ENCODE results near the gene RP2.

The RP2 gene

DNA sequence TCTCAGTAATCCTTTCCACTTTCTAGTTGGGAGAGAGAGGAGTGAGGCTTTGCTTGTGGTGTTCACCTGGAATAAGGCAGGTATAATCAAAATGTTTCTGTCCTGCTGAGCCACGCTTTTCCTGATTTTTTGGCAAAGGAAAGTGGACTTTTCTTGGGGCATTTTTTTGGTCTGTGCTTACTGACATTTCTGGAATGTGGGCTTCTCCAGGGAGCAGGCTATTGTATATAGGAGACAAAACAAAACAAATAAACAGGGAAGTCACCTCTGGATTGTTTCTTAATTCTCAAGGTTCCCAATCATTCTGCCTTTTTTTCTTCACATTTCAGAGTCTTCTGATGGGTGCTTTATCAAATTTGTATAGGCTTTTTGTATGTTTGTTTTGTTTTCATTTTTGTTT is 25.7 kb upstream of the RP2 start:
- no peak overlapping the region for H3K4me3 ChIP-seq (ENCODE audit: low read depth, low read length)
- no peak overlapping the region for H3K4me2 ChIP-seq (ENCODE audit: low read length)
- H3K27ac ChIP-seq: no peak overlapping the region
- no peaks in the 10 kb centered on the region for H3K36me3 ChIP-seq (ENCODE audit: control insufficient read depth, insufficient read depth, low read length)
- H3K79me2 ChIP-seq: no peaks in the 10 kb centered on the region
- no peaks in the 10 kb centered on the region for H3K9me3 ChIP-seq (ENCODE audit: control insufficient read depth, low read length)
- no peaks in the 10 kb centered on the region for H3K4me1 ChIP-seq
- TF ChIP-seq, protein P1, sequence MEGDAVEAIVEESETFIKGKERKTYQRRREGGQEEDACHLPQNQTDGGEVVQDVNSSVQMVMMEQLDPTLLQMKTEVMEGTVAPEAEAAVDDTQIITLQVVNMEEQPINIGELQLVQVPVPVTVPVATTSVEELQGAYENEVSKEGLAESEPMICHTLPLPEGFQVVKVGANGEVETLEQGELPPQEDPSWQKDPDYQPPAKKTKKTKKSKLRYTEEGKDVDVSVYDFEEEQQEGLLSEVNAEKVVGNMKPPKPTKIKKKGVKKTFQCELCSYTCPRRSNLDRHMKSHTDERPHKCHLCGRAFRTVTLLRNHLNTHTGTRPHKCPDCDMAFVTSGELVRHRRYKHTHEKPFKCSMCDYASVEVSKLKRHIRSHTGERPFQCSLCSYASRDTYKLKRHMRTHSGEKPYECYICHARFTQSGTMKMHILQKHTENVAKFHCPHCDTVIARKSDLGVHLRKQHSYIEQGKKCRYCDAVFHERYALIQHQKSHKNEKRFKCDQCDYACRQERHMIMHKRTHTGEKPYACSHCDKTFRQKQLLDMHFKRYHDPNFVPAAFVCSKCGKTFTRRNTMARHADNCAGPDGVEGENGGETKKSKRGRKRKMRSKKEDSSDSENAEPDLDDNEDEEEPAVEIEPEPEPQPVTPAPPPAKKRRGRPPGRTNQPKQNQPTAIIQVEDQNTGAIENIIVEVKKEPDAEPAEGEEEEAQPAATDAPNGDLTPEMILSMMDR (IDR thresholded peaks at IDR 0.05): no peak
- no peak overlapping the region for H3K9ac ChIP-seq
- peak overlapping the region; percentile 42 for H2AFZ ChIP-seq
- no peaks in the 10 kb centered on the region for H3K27me3 ChIP-seq (ENCODE audit: control insufficient read depth, insufficient read depth, low read length)

- H3K27me3 ChIP-seq (ENCODE audit: control insufficient read depth, insufficient read depth, low read length): no peaks in the 10 kb centered on the region
- no peaks in the 10 kb centered on the region for H3K4me1 ChIP-seq
- TF ChIP-seq, protein P1 (IDR thresholded peaks at IDR 0.05): no peak
- H3K27ac ChIP-seq: no peak overlapping the region
- H3K36me3 ChIP-seq (ENCODE audit: control insufficient read depth, insufficient read depth, low read length): no peaks in the 10 kb centered on the region
- H3K79me2 ChIP-seq: no peaks in the 10 kb centered on the region
- H2AFZ ChIP-seq: no peak overlapping the region
- no peaks in the 10 kb centered on the region for H3K9me3 ChIP-seq (ENCODE audit: control insufficient read depth, low read length)
- H3K9ac ChIP-seq: no peak overlapping the region
- H3K4me2 ChIP-seq (ENCODE audit: low read length): no peak overlapping the region
- H3K4me3 ChIP-seq (ENCODE audit: low read depth, low read length): no peak overlapping the region
Observed at GRCh38 chrX:46812445-46812844, 24.4 kb upstream of the RP2 start.

GRCh38 chrX:46814966-46815365 is 21.9 kb upstream of the RP2 start:
- H3K4me1 ChIP-seq: no peaks in the 10 kb centered on the region
- no peaks in the 10 kb centered on the region for H3K36me3 ChIP-seq (ENCODE audit: control insufficient read depth, insufficient read depth, low read length)
- H3K4me3 ChIP-seq (ENCODE audit: low read depth, low read length): no peak overlapping the region
- no peak overlapping the region for H3K9ac ChIP-seq
- H3K27me3 ChIP-seq (ENCODE audit: control insufficient read depth, insufficient read depth, low read length): no peaks in the 10 kb centered on the region
- no peak overlapping the region for H2AFZ ChIP-seq
- TF ChIP-seq, protein P1 (IDR thresholded peaks at IDR 0.05): no peak
- H3K4me2 ChIP-seq (ENCODE audit: low read length): no peak overlapping the region
- no peaks in the 10 kb centered on the region for H3K79me2 ChIP-seq
- no peak overlapping the region for H3K27ac ChIP-seq
- no peaks in the 10 kb centered on the region for H3K9me3 ChIP-seq (ENCODE audit: control insufficient read depth, low read length)

DNA sequence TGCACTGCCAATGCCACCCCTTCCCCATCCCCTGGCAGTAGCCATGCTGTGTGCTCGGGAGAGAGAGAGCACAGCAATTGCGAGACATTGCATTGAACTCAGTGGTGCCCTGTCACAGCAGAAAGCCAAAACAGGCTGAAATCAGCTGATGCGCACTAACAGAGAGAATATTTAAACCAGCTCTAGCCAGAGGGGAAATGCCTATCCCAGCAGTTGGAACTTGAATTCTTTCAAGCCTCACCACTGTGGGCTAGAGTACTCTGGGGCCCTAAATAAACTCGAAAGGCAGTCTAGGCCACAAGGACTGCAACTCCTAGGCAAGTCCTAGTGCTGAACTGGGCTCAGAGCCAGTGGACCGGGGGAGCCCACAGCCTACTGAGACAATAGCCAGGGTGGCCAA is 17.7 kb upstream of the RP2 start:
- TF ChIP-seq, protein P1 (IDR thresholded peaks at IDR 0.05): no peak
- no peaks in the 10 kb centered on the region for H3K36me3 ChIP-seq (ENCODE audit: control insufficient read depth, insufficient read depth, low read length)

DNA sequence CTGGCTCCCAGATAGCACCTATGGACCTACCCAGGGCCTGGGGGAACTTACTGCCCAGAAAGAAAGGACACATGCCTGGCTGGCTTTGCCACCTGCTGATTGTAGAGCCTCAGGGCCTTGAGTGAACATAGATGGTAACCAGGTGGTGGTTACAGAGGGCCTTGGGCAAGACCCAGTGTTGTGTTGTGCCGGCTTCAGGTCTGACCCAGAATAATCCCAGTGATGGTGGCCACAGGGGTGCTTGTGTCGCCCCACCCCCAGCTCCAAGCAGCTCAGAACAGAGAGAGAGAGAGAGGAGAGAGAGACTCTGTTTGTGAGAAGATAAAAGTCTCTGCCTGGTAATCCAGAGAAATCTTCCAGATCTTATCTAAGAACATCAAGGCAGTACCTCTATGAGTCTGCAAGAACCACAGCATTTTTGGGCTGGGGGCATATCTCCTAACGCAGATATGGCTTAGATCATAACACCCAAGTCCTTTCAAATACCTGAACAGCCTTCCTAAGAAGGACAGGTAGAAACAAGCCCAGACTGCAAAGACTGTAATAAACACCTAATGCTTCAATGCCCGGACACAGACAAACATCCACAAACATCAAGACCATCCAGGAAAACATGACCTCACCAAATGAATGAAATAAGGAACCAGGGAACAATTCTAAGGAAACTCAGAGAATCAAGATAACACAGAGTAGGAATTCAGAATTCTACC is 16.3 kb upstream of the RP2 start:
- Histone ChIP-seq H3K36me3 (ENCODE audit: control insufficient read depth, insufficient read depth, low read length) (no peaks in the 10 kb centered on the region), H3K4me3 (ENCODE audit: low read depth, low read length) (no peak overlapping the region), H3K27ac (no peak overlapping the region), H2AFZ (no peak overlapping the region), H3K27me3 (ENCODE audit: control insufficient read depth, insufficient read depth, low read length) (no peaks in the 10 kb centered on the region), H3K9me3 (ENCODE audit: control insufficient read depth, low read length) (no peaks in the 10 kb centered on the region), H3K9ac (no peak overlapping the region), H3K4me2 (ENCODE audit: low read length) (no peak overlapping the region), H3K79me2 (no peaks in the 10 kb centered on the region), H3K4me1 (no peaks in the 10 kb centered on the region)
- TF ChIP-seq, protein P1 (IDR thresholded peaks at IDR 0.05): no peak

More for the DNA sequence above, 17.7 kb upstream of the RP2 start:
- Histone ChIP-seq H3K4me2 (ENCODE audit: low read length) (no peak overlapping the region), H3K9ac (no peak overlapping the region), H3K4me1 (no peaks in the 10 kb centered on the region), H3K27me3 (ENCODE audit: control insufficient read depth, insufficient read depth, low read length) (no peaks in the 10 kb centered on the region), H3K9me3 (ENCODE audit: control insufficient read depth, low read length) (no peaks in the 10 kb centered on the region), H3K4me3 (ENCODE audit: low read depth, low read length) (no peak overlapping the region), H3K27ac (no peak overlapping the region), H3K79me2 (no peaks in the 10 kb centered on the region), H2AFZ (no peak overlapping the region)
